Endometrial microvascular endothelial cells (primary cell): ENCODE results near the gene TUSC2. TPM values are rescaled to one million over a fixed set of nuclear protein-coding genes. Genes with fewer than 3 reads are reported as not detected.

Experiments
- in situ Hi-C: cut with HindIII; loops from 2 replicates; pipeline ENCODE4 v1.10.0; 2017; ENCODE audit warnings: low sequenced_read_pairs, low pct_unique_long_range_greater_than_20kb; ENCODE audit errors: inconsistent ontology term
- total RNA-seq: library from RNA; depleted of rRNA; stranded (reverse); fragments of >200 nt; gene quantifications from one replicate; pipeline ENCODE4 v1.2.3, GENCODE V29; 2015; ENCODE audit errors: inconsistent ontology term

TUSC2 gene, protein sequence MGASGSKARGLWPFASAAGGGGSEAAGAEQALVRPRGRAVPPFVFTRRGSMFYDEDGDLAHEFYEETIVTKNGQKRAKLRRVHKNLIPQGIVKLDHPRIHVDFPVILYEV
- total RNA-seq: 40.9 TPM

DNA sequence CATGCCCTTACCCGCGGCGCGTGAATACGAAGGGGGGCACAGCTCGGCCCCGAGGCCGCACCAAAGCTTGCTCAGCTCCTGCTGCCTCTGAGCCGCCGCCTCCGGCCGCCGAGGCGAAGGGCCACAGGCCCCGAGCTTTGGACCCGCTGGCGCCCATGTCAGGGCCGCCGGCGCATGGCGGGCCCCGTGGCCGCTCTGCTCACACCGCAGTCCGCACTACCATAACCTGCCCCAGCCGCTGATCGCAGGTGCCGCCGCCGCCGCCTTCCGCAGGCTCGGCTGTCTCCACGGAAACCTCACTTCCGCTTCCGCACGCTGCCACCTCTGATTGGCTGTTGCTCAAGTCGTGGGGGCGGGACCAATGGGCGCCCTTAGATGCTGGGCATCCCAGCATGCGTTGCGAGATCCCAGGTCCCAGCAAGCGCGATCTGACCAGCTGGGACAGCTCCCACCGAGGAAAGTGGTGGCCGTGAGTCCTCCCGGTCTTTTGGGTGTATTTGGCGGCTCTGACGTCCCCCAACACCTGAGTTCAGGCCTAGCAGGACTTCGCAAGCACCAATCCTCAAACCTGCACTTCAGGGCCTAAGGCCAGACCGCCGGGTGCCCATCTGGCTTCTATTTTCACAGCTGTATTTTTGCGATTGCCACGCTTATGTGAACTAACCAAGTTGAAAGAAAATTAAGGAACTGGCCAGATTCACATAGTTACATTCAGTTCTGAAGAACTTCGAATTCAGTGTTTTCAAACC is at the start of gene TUSC2:
Gene TUSC2, minus strand, starts transcription at position 281 of the 749 bp plus-strand sequence. Its CDS starts 124 bp downstream, at position 157.
- in situ Hi-C loops: no loop called here

DNA sequence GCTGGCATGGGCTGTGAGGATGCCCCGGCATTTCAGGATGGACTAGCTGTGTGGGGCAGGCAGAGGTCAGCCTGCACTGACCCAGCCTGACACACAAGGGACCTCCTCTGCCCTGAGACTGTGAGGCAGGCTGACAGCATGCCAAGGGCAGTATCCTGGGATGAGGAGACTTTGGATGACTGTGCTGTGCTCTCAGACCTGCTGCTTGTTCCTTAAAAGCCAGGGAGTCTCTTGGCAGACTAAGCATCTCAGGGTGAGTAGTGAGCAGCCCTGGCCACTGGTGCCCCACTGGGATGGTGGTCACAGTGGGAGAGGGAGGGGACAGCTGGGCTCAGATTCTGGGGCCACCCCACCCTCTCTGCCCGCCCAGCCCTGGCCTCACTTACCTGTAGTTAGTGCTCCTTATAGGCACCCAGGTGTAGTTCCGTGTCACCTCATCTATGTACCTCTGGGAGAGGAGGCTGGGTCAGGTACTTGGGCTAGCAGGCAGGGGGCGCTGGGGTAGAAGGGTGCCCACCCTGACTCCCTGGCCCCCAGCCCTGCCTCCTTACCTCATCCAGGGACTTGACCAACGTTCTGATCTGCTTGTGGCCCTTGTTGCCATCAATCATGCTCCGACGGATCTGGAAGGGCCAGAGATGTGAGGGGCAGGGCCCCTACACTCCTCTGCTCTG is 47.4 kb upstream of the TUSC2 start:
- in situ Hi-C loops: no loop called here

DNA sequence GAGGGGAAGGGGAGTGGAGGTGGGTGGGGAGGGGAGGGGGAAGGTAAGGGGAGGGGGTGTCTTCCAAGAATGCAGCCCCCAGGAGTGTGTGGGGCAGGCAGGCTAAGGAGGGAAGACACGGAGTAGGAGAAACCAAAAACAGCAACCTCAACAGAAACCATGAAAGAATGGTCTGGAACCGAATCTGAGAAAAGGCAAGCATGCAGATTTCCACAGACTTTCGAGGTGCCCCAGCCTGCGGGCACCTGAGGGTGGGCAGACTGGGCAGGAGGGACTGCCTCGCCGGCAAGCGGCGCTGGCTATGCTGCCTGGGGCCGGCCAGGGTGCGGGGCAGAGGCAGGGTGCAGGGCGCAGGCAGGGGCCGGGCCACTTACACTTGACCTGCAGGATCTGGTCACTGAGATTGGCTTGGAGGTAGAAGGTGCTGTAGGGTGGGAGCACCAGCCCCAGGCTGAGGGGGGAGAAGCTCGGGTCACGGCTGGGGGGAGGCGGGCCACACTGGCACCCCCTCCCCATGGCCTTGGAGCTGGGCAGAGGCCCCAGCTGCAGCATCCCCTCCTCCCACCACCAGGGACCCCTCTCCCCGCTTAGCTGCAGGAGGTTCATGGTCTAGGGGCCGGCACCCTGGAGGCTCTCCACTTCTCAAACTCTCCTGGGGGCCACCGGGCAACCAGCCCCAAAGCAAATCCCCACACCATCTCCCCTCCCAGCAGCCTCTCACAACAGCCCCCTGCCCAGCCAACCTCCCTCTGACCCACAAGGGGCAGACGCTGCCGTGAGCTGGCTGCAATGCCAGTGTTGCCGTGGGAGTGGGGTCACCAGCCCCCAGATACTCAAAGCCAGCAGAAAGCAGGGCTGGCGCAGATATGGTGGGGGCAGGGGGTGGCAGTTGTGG is 46.6 kb upstream of the TUSC2 start:
- in situ Hi-C loops: no loop called here

DNA sequence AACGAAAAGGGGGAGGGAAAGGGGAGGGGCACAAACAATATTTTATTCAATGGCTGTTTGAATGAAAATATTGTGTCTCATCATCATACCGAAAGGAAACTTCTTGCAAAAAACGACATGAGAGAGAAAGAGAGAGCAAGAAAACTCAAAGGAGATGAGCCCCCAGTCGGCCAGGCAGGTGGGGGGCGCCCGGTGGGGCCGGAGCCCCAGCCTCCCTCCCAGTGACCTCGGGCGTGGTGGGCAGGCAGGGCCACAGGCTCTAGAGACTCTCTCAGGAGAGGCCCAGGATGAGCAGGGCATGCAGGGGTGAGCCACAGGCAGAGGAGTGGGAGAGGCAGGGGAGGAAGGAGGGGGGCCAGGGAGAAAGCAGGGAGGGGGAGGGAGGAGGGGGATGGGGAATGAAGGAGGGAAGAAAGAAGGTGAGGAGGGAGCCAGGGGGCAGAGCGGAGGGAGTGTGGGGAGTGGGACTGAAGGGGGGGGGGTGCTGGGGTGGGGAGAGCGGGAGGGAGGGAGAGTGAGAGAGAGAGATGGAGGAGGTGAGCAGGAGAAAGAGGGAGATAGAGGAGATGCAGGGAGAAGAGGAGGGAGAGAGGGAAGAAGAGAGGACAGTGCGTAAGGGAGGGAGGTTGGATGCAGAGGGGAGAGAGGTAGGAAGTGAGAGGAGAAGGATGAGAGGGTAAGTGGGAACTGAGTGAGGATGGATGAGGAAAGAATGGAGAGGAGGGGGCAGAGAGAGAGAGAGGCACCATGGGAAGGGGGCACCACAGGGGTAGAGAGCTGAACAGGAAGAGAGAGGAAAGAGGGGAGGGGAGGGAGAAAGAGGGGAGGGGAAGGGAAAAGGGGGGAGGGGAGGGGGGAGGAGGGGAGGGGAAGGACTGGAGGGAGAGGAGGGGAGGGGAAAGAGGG is 45.4 kb upstream of the TUSC2 start:
- in situ Hi-C loops: no loop called here

DNA sequence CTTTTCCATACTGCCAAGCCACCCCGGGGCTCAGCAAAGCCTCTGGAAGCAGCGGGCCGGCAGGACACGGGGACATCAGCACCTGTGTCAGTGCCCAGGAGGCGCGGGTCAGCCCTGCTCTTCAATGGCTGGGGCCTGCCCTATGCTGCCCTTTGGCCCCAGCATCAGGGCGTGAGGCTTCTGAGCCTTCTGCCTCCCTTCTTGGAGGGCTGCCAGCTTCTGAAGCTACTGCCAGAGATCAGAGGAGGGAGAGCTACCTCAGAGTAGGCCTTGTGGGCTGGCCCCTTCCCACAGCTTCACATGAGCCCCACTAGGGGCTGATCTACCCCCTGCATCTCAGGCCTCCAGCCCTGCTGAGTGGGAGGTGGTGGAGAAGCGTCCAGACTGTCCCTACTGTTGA is 44.3 kb upstream of the TUSC2 start:
- in situ Hi-C loops: no loop called here

DNA sequence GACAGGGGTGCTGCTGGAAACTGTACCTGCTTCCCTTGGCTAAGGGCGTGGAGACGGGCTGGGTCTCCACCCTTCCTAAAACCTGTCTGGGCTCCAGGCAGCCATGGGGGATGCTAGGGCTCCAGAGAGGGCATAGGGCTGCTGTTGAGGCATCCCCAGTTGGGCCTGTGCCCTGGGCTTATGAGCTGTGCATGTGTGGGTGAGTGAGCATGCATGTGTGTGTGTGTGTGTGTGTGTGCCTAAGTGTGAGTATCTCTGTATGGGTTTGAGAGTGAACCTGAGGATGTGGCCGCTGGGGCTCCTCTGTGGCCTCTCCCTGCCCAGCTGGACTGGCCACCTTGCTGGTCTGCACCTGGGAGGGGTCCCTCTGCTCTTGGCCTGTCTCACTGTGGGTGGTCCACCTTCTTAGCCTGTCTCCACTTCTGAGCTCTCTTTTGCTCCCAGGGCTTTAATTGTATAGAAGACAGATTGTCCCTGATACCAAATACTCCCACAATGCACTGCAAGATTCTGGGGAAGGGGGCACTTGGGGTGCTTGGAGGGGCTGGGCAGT is 43.2 kb upstream of the TUSC2 start:
- in situ Hi-C loops: no loop called here

DNA sequence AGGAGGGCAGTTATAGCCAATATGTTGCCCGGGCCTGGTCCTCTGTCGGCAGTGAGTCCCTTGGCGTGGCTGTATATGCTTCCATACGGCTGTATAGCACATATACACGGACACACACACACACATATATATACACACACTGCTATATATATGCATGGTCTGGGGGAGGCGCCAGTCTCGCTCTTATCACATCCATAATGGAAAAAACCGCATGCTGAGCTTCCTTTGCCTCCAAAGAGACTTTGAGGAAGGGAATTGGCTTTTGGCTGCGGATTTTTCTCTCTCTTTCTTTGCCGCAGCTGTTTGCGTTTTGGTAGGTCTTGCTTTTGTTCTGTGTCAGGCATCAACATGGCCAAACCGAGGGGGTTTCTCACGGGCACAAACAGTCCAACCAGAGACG is 42.6 kb upstream of the TUSC2 start:
- in situ Hi-C loops: no loop called here

DNA sequence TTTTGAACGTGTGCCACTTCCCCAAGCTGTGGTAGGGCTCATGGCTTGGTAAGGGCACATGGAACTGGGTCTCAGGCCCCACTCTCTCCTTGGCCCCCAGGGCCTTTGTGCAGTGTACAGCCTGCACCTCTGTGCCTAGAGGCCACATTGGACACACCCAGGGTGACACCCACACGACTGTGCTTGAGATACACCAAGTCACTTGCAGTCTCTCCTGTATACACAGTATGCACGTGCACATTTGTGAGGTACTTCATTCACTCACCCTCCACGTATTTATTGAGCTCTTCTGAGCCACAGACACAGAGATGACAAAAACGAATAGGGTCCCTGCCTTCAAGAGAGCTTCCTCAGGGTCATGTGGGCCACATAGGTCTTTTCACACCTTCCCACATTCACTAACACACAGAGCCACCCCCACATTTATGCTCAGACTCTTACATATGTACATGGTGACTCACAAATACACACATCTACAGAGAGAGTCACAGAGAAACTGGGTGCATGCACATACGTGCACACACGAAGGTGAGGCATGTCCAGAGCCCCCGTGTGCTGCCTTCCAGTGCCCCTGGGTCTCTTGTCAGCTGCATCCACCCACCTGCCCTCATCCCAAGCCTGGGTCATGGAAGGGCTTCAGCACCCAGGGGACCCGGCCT is 41.1 kb upstream of the TUSC2 start:
- in situ Hi-C loops: no loop called here

DNA sequence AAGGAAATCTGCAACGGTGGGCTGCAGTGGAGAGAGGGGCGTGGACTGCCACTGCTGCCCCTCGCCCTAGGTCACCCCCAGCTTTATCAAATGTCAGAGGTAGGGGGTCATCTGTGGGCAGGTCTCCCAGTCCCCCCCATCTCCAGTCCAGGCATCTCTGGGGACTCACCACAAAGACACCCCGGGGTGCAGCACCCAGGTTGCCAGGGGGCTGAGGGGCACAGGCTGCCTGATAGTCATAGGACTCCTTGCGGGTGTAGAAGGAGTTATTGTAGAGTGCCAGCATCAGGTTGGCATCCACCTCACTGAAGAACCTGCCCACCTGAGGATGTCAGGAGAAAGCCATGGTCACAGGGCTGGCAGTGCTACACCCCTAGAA is 37.8 kb upstream of the TUSC2 start:
- in situ Hi-C loops: no loop called here

DNA sequence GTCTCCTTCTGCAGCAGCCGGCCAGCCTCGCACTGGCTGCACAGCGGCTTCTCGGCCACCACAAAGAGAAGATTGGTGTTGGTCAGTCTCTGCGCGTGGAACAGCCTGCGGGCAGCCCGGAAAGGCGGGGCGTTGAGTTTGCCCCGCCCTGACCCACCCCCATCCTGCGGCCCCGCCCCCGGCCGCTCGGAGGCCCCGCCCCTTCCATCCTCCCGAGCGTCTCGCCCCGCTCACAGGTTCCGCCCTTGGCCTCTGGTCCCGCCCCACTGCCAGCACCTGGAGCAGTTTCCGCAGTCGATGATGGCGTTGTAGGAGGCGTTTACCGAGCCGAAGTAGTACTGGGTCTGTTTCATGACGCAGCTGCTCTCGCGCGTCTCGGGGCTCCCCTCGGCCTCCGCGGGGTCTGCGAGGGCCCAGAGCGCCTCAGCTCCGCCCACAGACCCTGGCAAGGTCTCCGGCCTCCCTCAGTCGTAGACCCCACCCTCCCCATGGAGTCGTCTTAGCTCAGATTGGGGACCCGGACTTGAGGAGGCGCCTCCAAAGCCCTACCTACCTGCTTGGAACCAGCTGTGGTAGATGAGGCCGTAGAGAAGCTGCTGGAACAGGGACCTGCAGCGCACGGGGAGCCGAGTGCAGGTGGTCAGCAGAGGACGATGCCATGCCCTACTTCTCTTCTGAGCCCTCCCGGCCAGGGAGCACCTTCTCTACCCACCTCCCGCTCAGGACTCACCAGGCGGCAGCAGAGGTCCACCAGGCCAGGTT is 37.2 kb upstream of the TUSC2 start:
- in situ Hi-C loops: no loop called here

DNA sequence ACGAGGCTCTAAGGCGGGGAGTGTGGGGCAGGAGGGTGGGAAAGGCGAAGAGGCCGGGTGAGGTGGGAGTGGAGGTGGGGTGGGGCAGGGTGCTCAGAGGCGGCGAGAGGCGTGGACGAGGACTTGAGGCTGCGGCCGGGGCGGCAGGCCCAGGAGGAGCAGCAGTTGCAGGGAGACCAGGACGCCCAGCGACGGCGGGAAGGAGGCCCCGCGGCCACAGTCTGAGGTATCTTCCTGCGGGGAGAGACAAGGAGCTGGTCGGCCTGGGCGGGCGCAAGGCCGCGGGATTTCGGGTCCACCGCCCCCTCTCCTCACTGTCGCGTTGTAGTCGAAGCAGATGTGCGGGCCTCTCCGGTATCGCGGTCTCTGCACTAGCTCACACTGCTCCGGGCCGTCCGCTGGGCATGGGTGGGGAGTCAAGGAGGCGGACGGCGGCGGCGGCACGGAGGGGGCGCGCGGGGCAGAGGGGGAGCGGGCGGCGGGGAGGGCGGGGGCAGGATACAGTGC is 36.6 kb upstream of the TUSC2 start:
- in situ Hi-C loops: no loop called here

DNA sequence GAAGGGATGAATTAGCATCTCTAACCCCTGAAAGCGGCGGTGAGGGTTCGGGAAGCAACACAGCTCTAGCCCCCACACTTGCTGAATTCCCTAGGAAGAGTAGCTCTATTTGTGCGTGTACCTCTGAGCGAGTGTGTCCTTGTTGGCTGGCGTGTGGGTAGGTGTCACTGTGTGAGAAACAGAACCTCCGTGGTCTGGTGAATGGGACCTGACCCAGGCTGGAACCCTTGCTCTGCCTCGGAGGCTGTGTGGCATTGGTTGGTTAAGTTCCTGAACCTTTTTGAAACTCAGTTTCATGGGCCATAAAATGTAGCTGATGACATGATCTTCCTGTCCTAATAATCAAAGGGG is 31.7 kb upstream of the TUSC2 start:
- in situ Hi-C loops: no loop called here

DNA sequence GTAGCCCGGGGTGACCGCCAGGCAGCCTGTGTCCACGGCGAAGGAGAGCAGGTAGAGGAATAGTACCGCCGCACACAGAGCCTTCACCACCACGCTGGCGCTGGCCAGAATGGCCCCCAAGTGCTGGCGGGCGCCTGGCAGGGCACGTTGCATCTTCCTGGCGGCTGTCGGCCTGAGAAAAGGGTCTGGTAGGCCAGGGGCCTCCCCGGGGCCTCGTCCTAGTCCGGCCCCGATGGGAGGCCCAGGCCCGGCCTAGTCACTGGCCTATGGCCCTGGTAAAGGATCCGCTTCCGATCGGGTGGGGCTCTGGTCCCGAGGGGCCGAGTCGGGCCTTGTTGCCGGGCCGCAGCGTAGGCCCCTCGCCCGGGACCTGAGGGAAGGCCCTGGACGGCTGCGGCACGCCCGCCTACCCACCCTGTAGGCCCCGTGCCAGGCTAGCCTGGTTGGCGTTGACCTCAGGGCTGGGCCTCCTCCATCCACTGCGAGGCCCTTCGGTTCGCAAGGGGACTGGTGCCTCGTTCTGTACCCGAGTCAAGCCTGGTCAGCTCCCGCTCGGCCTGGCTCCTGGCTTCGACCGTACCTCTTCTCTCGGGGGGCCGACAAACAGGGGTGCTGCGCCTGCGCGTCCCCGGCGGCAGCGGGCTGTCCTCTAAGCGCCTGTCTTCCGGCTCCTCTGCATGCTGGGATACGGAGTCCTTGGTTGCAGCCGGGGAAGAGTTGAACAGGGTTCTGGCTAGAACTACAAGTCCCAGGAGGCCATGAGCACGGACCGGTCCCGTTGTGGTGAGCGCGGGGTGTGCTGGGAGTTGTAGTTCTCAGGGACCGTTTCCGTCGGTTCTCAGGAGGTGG is 31.1 kb upstream of the TUSC2 start, which contains the start of gene TMEM115:
Gene TMEM115, minus strand, starts transcription at position 611 of the 849 bp plus-strand sequence. Its CDS starts 458 bp downstream, at position 153.
- in situ Hi-C loops: no loop called here

DNA sequence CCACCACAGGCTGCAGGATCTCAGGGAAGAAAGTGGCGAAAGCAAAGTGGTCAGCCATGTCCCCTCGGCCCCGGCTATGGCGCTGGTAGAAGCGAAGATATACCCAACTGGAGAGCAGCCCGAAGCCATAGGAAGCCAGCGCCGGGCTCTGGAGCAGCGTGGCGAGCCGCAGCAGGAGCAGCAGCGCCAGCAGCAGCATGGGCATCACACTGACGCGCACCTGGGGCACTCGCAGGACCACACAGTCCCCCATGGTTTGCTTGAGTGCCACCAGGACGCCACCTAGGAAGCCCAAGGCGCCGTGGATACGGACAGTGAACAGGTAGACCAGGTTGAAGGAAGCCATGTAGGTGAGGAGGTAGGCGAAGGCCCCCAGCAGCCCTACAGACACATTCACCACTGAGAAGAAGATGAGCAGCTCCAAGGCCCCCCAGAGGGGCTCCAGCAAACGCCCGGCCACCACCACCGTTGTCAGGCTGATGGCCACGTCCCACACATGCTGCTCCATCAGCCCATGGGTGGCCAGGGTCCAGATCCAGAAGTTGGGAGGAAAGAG is 30.4 kb upstream of the TUSC2 start:
- in situ Hi-C loops: no loop called here

DNA sequence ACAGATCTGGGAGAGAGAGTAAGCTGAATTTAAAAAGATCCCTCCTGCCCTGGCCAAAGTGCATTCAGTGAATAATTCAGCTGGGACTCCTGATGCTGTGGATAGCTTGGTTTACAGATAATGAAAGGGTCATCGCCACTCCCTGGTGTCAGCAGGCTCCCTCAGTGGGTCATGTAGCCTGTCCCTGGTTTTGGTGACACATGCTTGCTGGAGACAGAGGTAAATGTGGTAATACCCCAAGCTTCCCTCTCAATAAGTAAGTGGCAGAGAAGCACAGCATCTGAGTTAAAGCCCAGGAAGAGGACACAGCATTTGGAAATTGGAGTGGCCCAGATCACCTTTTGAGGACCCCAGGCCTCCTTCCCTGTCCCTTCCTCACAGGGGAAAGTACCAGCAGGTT is 29.5 kb upstream of the TUSC2 start:
- in situ Hi-C loops: no loop called here

DNA sequence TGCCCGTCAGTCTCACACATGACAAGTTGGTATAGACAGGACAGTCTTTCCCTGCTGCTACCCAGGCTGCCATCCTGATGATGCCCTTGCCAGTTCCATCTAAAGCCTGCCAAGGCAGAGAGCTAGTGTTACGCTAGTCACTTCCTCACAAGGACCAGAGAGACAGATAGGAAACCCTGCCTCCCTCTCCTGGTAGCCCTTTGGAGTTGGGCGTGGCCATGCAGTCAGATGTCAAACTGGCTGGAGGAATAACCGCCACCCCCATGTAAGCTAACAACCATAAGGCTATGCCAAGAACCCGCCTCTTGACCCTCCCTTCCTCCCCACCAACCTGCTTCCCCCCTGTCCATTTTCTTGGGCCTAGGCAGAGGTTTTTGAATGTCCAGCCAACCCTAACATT is 28.5 kb upstream of the TUSC2 start:
- in situ Hi-C loops: no loop called here
